OCI-LY7 (cell line): Measurements from ENCODE around the gene STXBP3. TPM values are rescaled to one million over a fixed set of nuclear protein-coding genes. Genes with fewer than 3 reads are reported as not detected.

Source experiments
- BruUV-seq: library from RNA; stranded (reverse); fragments of 400-500 nt; replicated peaks from 2 replicates; lab custom pipeline; 2021; lab: Mats Ljungman, UMichigan
- CTCF ChIA-PET: fragments of 300-600 bp; sonication (Branson Sonifier 250); formaldehyde crosslinking; loops from one replicate; lab custom pipeline; 2022; ENCODE audit warnings: antibody characterized with exemption; ENCODE audit not compliant: unreplicated experiment; lab: Charles Lee
- POLR2A ChIA-PET: fragments of 300-600 bp; sonication (Branson Sonifier 250); formaldehyde crosslinking; loops from one replicate; lab custom pipeline; 2022; ENCODE audit warnings: antibody characterized with exemption; lab: Charles Lee
- DNase-seq: peaks from one replicate; pipeline ENCODE4 v3.0.0-alpha.2; 2015; ENCODE audit warnings: low spot score
- H2AFZ ChIP-seq: fragments of 200-600 bp; sonication (generic), shearing (Covaris generic); 2 replicates; pipeline ENCODE4 v1.6.1; 2014; ENCODE audit warnings: mild to moderate bottlenecking, antibody characterized with exemption, low read length, moderate library complexity
- H3K27ac ChIP-seq: fragments of 200-600 bp; sonication (generic); 2 replicates; pipeline ENCODE4 v1.5.1; 2014; ENCODE audit warnings: mixed run types, low read depth, mild to moderate bottlenecking, moderate library complexity, low read length, inconsistent platforms; ENCODE audit not compliant: poor library complexity, severe bottlenecking
- H3K36me3 ChIP-seq: fragments of 200-600 bp; sonication (generic); 2 replicates; pipeline ENCODE4 v1.6.1; 2014; ENCODE audit warnings: mild to moderate bottlenecking, antibody characterized with exemption, low read length, moderate library complexity, mixed read lengths; ENCODE audit not compliant: insufficient read depth
- H3K4me1 ChIP-seq: fragments of 200-600 bp; sonication (generic); 2 replicates; pipeline ENCODE4 v1.5.1; 2014; ENCODE audit warnings: mild to moderate bottlenecking, low read length; ENCODE audit not compliant: insufficient read depth, poor library complexity, severe bottlenecking
- H3K4me2 ChIP-seq: fragments of 200-600 bp; sonication (generic); 2 replicates; pipeline ENCODE4 v1.6.1; 2014; ENCODE audit warnings: mild to moderate bottlenecking, low read length
- H3K4me3 ChIP-seq: fragments of 200-600 bp; sonication (generic); 2 replicates; pipeline ENCODE4 v1.5.1; 2014; ENCODE audit warnings: mild to moderate bottlenecking, low read depth, low read length; ENCODE audit not compliant: poor library complexity, severe bottlenecking
- H3K79me2 ChIP-seq: fragments of 200-600 bp; sonication (generic); 2 replicates; pipeline ENCODE4 v1.6.1; 2016; ENCODE audit warnings: low read depth, mild to moderate bottlenecking, low read length, moderate library complexity, mixed read lengths; ENCODE audit not compliant: insufficient read depth
- H3K9me2 ChIP-seq: fragments of 200-600 bp; sonication (generic); 2 replicates; pipeline ENCODE4 v1.6.1; 2016; ENCODE audit warnings: mild to moderate bottlenecking, low read length, mixed read lengths; ENCODE audit not compliant: insufficient read depth
- H3K9me3 ChIP-seq: fragments of 200-600 bp; sonication (generic); 2 replicates; pipeline ENCODE4 v1.6.1; 2014; ENCODE audit warnings: mild to moderate bottlenecking, mixed run types, low read length, mixed read lengths
- H4K20me1 ChIP-seq: fragments of 200-600 bp; sonication (generic); 2 replicates; pipeline ENCODE4 v1.6.1; 2014; ENCODE audit warnings: mild to moderate bottlenecking, antibody characterized with exemption, low read length, moderate library complexity, mixed read lengths; ENCODE audit not compliant: insufficient read depth
- CTCF ChIP-seq: fragments of 200-600 bp; sonication (generic); conservative IDR thresholded peaks from 2 replicates; pipeline ENCODE4 v1.5.1; 2014; ENCODE audit warnings: mild to moderate bottlenecking, antibody characterized with exemption, low read length, moderate library complexity, mixed read lengths
- EZH2phosphoT487 ChIP-seq: fragments of 200-600 bp; sonication (generic); IDR thresholded peaks from 2 replicates; pipeline ENCODE4 v1.6.1; 2018; ENCODE audit warnings: low read depth, borderline replicate concordance, mild to moderate bottlenecking, mixed run types, antibody characterized with exemption, low read length, moderate library complexity, mixed read lengths
- intact Hi-C: fragments of 100-400 bp; cut with micrococcal nuclease; formaldehyde crosslinking; loops from one replicate; pipeline ENCODE4 v1.10.0; 2022; ENCODE audit not compliant: unreplicated experiment
- total RNA-seq, 2 experiments: library from RNA; depleted of rRNA in 1 of 2; stranded (reverse); fragments of >200 nt in 1 of 2; shearing (Covaris generic) in 1 of 2; gene quantifications; 2 replicates each; pipeline ENCODE4 v1.2.3, GENCODE V29; 2014 to 2022

Gene STXBP3
- total RNA-seq, 2 experiments from 2014 or later: 27.7 to 38.2 TPM

- Histone ChIP-seq H3K9me3 (no peaks in the 10 kb centered on the region), H3K9me2 (no peaks in the 10 kb centered on the region), H2AFZ (no peak overlapping the region), H3K4me1 (no peaks in the 10 kb centered on the region), H3K36me3 (no peaks in the 10 kb centered on the region), H4K20me1 (no peaks in the 10 kb centered on the region), H3K79me2 (no peaks in the 10 kb centered on the region), H3K4me2 (no peak overlapping the region), H3K27ac (no peak overlapping the region), H3K4me3 (no peak overlapping the region)
- no TSS peak for BruUV-seq
- intact Hi-C loops: no loop called here
- no peak for TF ChIP-seq CTCF
- no peak for TF ChIP-seq EZH2phosphoT487
- ChIA-PET POLR2A (interaction anchor here (1.0 kb wide), 1 partner anchor 60 kb away, joined by 4 read pairs; no protein-coding TSS in a partner anchor), CTCF (interaction anchor here (0.6 kb wide), 1 partner anchor 12 kb away, joined by 3 read pairs; no protein-coding TSS in a partner anchor)
- no peak for DNase-seq
Observed at GRCh38 chr1:108718927-108719655, 27.4 kb upstream of the STXBP3 start.

- ChIA-PET CTCF (no interaction called here), POLR2A (interaction anchor here (0.6 kb wide), 1 partner anchor 540 kb away, joined by 5 read pairs; no protein-coding TSS in a partner anchor)
- Histone ChIP-seq H3K4me1 (no peaks in the 10 kb centered on the region), H3K9me3 (no peaks in the 10 kb centered on the region), H2AFZ (no peak overlapping the region), H3K4me2 (no peak overlapping the region), H3K4me3 (no peak overlapping the region), H3K27ac (no peak overlapping the region), H3K9me2 (no peaks in the 10 kb centered on the region), H3K79me2 (no peaks in the 10 kb centered on the region), H4K20me1 (no peaks in the 10 kb centered on the region), H3K36me3 (no peaks in the 10 kb centered on the region)
- TF ChIP-seq EZH2phosphoT487 (no peak), CTCF (no peak)
- no TSS peak for BruUV-seq
- intact Hi-C loops: no loop called here
- DNase-seq: no peak
Observed at GRCh38 chr1:108719656-108720435, 26.6 kb upstream of the STXBP3 start.
